ENCODE results near the gene TRIM24.

- TF ChIP-seq CTCF (conservative IDR thresholded peaks at IDR 0.05; ENCODE audit: low read length) (no peak), EZH2phosphoT487 (IDR thresholded peaks at IDR 0.05; ENCODE audit: borderline replicate concordance, low read depth, low read length) (no peak)
Measured at GRCh38 chr7:138435231-138435919, 24.7 kb upstream of the TRIM24 start.
